Posterior vena cava (tissue), 2 donors: Measurements from ENCODE around the gene DPH3. TPM values are rescaled to one million over a fixed set of nuclear protein-coding genes. Genes with fewer than 3 reads are reported as not detected.

Experiments
- DNase-seq: peaks from one replicate; pipeline ENCODE4 v3.0.0-alpha.2; 2020; ENCODE audit warnings: low spot score
- intact Hi-C, 2 donors: fragments of 100-400 bp; cut with DNase I; formaldehyde crosslinking; loops; one replicate each; pipeline versions ENCODE4 v1.14.1 to v1.14.2; 2022 to 2023
- total RNA-seq, 2 donors: library from RNA; stranded (reverse); fragmentation: NEBNext Ultra II Directional; extraction: Animal tissue kit (Norgen Biotek cat#: 25700); gene quantifications; one replicate each; pipeline ENCODE4 v1.2.1, GENCODE V29; 2021
- donor health status: DM: yes; HTN: yes; CAD: no.
- donor health status: DM: yes; HTN: yes; CAD: no.

DPH3 gene
- total RNA-seq, 2 donors from 2014 or later, result 35.4 to 47.1 TPM

DNA sequence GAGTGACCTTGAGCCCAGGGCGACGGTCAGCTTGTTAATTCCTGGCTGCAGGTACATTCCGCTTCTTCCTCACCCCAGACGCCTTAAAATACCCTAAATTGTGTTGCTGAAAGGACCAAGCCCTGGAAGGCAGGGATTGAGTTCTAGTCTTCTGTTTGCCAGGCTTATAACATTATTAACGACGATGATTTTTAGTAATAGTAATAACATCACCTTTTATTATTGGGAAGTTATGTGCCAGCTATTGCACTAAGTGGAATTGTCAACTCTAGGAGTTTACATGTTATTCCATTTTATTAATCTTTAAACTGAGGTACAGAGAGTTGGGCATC lies 678 bp upstream of the DPH3 start:
- DNase-seq, result no peak
- intact Hi-C loops, result no loop called here

GRCh38 chr3:16264174-16264707 lies 502 bp downstream of the DPH3 start:
- intact Hi-C loops, result no loop called here
- DNase-seq, result no peak

DNA sequence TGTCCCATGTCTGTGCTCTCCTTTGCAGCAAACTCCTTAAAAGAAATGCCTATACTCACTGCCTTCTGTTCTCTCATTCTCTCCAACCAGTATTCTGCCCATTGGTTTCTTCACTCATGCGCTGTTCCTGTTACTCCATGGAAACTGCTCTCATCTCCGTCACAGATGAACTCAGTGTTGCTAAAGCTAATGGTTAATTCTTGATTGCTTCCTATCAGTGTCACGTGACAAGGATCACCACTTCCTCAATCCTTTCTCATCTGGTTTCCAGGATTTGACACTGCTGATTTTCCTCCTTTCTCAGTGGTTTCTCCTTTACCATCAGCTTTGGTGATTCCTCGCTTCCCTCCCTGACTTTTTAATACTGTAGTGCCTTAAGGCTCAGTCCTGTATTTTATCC lies 2.6 kb downstream of the DPH3 start:
- intact Hi-C loops, result no loop called here
- no peak for DNase-seq

DNA sequence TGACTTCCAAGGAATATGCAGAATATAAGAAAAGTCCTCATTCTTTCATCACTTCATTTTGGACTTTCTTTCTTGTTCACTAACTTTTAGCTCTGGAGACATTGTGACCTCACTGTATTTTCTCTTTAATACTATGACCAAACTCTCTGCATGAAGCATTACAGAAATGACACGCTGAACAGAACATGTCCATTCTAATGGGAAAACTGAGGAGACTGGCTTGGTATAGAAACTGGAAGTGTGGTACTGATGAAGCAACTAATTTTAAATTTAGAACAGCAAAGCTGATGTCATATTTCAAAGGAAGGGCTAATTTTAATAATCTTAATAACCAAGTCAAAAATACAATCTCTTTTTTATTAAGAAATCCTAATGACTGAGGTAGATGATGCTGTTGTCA lies 4.7 kb downstream of the DPH3 start:
- intact Hi-C loops, result no loop called here
- no peak for DNase-seq

GRCh38 chr3:16258866-16259265 lies 5.9 kb downstream of the DPH3 start:
- intact Hi-C loops, result no loop called here
- no peak for DNase-seq

GRCh38 chr3:16258177-16258576 lies 6.6 kb downstream of the DPH3 start:
- DNase-seq, result no peak
- intact Hi-C loops, result no loop called here

- intact Hi-C loops, result no loop called here
- DNase-seq, result no peak
These were observed 7.4 kb downstream of the DPH3 start for GRCh38 chr3:16257309-16257708.

- intact Hi-C loops, result no loop called here
- no peak for DNase-seq
These were observed 9.0 kb downstream of the DPH3 start for GRCh38 chr3:16255726-16256125.

DNA sequence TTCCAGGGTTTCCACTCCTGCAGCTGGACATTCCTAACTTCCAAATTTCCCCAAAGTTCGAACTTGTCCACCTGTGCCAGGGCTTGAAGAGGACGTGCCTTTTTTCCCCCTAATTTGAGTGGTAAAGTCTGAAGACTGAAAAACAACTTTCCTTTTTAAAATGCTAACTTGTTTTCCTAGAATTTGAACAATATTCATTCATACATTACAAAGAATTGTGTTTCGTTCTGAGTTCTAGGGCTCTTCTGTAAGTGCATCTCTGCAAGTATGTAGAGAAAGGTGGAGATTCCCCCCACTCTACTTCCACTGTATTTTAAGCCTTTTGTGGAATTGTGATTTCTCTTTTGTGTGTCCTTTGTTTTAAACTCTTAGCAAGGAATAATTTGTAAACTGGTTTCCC lies 9.4 kb downstream of the DPH3 start:
- intact Hi-C loops, result no loop called here
- no peak for DNase-seq

- intact Hi-C loops, result no loop called here
- DNase-seq, result no peak
These were observed 9.8 kb downstream of the DPH3 start for GRCh38 chr3:16254916-16255315.

DNA sequence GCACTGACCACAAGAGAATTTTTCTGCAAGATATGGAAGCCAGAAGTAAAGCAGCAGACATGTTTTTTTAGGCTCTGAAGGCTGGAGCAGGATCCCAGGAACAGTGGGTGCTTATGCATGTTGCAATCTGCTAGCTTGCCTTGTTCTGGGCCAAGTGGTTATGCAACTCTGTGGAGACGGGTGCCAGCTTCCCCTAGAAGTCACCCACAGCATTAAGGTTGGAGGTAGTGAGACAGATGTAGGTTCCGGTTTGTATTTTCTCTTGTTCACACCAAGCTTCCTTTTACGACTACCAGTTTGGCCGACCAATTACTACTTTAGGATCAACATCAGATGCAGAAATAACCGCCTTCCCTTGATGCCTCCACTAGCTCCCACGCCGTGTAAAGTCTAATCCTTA lies 11.1 kb downstream of the DPH3 start:
- DNase-seq, result no peak
- intact Hi-C loops, result no loop called here

DNA sequence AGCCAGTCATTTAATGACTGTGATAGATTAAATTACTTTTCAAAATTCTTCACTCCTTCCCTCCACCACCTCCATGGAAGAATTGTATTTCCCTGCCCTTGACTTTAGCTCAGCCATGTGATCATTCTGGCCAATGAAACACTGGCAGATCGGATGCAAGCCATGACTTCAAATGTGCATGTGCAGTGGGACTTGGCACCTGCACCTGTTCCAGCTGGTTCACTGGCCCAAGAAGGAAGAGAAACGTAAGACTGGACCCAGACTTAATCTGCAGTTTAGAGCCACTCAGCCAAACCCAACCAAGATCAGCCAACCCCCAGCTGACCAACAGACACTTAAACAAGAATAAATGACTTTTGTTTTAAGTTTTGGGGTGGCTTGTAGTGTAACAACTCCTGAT lies 11.8 kb downstream of the DPH3 start:
- no peak for DNase-seq
- intact Hi-C loops, result no loop called here

GRCh38 chr3:16252243-16252978 lies 12.3 kb downstream of the DPH3 start:
- no peak for DNase-seq
- intact Hi-C loops, result no loop called here

DNA sequence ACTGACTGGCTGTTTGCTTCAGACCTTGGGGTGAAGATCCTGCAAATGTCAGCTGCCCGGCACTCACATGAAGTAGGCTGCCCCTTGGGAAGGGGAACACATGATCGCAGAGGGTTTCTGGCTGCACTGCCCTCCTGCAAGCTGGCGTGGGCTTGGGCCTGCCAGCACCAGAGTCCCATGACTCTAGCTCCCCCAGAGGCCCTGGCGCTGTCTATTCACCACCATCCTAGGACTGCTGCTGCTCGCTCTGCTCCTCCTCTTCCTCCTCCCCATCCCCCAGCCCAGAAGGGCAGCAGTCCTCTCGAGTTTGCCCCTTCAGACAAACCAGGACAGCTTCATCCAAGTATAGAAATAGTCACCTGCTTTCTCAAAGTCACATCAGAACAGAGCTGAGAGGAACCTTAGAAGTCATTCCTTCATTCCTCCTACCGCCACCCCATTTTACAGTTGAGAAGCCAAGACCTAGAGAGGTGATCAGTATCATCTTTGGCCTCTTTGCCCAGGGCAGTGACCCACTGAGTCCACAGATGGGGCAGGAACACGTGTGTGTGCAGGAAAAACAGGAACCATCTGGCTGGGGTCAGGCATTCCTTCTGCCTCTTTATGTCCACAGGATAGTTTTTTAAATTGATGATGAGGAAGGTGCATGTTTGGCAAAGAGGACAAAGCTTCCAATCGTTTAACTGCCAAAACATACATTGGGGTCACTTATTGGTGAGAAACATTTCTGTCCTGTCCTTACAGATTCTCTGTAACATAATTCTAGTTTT lies 13.2 kb downstream of the DPH3 start:
- intact Hi-C loops, result no loop called here
- no peak for DNase-seq

DNA sequence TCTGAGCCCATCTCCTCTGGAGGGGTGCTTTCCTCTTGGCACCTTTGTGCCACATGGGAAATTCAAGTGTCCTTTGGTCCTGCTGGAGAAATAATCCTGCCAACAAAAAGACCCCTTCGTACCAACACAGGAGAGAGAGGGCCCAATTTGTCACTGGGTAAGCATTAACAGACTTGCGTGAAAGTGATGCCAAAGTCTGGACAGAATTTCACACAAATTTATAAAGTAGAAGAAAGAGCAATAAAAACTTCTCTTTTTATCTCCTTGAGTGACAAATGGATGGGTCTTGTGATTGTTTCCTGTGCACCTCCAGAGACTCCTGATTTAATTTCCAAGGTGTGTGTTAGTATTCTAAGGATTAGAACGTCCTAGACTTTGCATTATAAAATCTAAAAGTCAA lies 14.9 kb downstream of the DPH3 start:
- intact Hi-C loops, result loop anchor here (5.0 to 10.0 kb wide), 3 partner anchors 198 to 435 kb away; no protein-coding TSS in a partner anchor
- DNase-seq, result no peak

GRCh38 chr3:16249336-16249735 lies 15.4 kb downstream of the DPH3 start:
- no peak for DNase-seq
- intact Hi-C loops, result loop anchor here (5.0 to 10.0 kb wide), 3 partner anchors 197 to 435 kb away; no protein-coding TSS in a partner anchor

DNA sequence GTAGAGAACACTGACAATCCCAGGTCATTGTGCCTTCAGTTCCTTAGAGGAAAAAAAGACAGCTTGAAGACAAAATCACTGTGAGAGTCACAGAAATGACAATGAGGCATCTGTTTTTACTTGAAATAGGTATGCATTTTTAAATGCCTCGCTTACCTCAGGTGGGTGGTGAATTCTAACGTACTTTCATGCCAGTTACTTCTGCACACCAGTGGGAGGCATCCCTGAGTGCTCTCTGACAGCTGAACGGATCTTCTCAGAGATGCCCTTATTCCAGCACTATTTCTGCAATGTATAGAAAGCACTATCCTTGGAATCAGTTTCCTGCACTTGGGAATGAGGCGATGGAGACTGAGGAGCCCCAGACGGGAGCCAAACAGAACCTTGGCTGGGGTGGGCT lies 16.2 kb downstream of the DPH3 start:
- intact Hi-C loops, result loop anchor here (5.0 to 10.0 kb wide), 3 partner anchors 196 to 434 kb away; no protein-coding TSS in a partner anchor
- no peak for DNase-seq

DNA sequence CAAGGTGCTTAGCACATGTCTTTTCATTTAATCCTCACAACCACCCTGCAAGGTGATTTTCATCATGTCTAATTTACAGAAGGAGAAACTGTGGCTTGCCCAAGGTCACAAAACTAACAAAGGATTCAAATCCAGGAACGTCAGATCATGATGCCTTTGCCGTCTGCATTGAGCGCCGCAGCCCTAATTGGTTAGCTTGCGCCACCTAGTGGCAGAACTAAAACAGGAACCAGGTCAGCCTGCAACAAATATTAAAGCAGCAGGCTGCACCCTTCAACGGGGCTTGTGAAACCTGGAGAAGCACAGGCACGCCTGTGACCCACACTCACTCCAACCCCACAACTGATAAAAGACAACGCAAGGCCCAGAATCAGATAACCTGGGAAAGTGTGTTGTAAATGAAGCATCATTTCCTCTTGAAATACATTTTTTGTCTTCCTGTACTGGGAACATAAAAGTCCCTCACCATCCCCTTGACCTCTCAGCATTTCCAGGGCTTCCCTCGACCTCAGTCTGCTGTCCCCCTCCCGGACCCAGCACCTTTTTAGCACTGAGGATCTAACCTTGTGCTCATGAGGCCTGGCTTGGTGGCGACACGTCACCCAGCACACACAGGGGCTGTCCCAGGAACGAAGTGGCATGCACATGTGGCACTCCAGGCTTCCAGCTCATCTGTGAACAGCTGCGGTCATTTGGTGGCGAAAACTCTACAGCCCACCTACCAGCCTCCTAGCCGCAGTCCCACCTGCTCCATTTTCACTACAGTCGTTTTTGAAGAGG lies 17.3 kb downstream of the DPH3 start:
- DNase-seq, result peak; percentile 90
- intact Hi-C loops, result loop anchor here (5.0 to 10.0 kb wide), 3 partner anchors 195 to 433 kb away; no protein-coding TSS in a partner anchor

GRCh38 chr3:16245609-16246008 lies 19.1 kb downstream of the DPH3 start:
- intact Hi-C loops, result loop anchor here (5.0 to 10.0 kb wide), 3 partner anchors 193 to 431 kb away; no protein-coding TSS in a partner anchor
- DNase-seq, result no peak
